GM19239 (cell line): ENCODE measurements around the gene UTS2R.
"Not testable (repeated sequence)": the region's sequence is repeated elsewhere in the genome, so short reads cannot be mapped to it uniquely, and the experiment has no call there.

Experiments
- DNase-seq: peaks from one replicate; pipeline ENCODE4 v3.0.0; 2011; ENCODE audit warnings: low spot score; ENCODE audit not compliant: insufficient read length
- FAIRE-seq: peaks from 2 replicates; lab custom pipeline; 2011; peaks lifted over from hg19 to GRCh38; lab: Jason Lieb, UNC

Gene UTS2R

DNA sequence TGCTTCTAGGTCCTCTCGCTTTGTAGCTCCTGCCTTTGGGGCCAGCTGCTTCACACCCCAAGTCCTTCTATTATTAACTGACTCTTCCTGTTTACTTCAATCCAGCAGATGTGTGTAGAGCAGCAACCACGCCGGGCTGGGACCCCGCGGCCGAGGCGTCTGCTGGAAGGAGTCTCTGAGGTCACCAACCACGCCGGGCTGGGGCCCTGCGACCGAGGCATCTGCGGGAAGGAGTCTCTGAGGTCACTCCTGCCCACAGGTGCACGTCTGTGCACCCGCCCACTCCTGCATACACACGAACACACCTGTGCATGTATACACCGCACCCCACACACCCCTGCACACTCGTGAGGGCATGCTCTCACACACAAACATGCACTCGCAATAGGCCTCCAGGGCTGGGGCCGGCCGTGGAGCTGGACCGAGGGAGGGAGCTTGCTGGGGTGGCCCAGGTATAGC lies 20.3 kb upstream of the UTS2R start:
- FAIRE-seq: peak; percentile 64
- DNase-seq: no peak

DNA sequence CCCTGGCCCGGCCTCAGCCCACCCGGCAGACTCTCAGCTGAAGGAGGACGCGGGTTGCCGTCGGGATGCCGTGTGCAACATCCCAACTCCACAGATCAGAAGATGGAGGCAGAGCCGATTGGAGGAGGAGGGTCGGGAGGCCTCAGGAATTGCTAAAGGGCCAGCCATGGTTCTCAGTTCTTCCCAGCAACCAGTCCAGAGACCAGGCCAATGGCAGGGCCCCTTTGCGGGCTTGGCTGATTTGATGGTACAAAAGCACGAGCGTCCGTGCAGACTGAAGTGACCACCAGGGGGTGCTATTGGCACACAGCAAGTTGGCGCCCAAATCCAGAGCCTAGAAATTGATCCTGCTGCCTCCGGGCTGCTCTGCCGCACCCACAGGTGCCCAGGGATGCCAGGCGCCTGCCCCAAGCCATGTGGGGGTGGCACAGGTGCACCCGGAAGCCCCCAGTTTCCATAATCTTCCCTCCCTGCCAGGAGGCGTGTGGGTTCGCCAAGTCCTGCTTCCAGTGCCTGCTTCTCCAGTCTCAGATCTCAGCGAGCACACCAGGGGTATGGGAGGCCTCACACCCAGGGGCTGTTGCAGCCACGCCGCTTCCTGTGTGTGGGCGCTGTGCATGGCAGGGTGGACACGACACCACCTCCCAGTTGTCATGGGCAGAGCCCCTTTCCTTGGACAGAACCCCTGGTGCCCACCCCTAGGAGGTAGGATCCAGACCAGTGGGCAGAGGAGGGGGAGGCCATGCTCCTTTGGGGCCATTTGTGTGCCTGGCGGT lies 19.7 kb upstream of the UTS2R start:
- peak; percentile 88 for FAIRE-seq
- peak; percentile 87 for DNase-seq

DNA sequence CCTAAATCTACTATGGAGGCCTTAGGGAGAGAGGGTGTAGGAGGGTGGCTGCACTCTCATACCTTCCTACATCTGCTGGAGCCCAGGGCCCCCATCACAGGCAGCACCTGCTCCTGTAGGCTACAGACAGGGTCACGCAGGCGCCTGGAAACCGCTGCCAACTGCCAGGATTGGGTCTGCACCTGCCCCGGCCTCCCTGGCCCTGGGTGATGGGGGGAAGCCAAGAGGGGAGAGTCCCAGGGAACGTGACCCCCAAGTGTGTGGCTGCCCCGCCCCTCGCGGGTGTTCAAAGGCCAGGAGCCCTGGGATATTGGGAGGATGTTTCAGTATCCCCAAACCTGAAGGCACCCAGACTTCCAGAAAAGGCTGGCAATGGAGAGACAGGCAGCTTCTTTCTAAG lies 18.1 kb upstream of the UTS2R start:
- no peak for DNase-seq
- no peak for FAIRE-seq

DNA sequence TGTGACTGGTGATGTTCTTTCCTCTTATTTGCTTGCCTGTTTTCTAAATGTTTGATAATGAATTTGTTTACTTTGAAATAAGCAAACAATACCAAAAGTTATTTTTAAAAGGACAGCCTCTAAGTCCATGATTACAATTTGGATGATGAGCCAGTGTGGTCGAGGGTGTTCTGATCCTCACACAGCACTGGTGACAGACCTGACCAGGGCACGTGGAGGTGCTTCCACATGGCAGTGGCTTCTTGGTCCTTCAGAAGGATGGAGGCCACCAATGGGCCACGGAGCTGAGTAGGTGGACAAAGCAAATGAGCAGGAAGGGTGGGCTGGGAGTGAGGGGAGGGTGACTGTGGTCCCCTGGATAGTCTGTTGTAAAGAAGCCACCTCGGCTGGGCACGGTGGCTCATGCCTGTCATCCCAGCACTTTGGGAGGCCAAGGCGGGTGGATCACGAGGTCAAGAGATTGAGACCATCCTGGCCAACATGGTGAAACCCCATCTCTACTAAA lies 16.7 kb upstream of the UTS2R start:
- FAIRE-seq: no peak

DNA sequence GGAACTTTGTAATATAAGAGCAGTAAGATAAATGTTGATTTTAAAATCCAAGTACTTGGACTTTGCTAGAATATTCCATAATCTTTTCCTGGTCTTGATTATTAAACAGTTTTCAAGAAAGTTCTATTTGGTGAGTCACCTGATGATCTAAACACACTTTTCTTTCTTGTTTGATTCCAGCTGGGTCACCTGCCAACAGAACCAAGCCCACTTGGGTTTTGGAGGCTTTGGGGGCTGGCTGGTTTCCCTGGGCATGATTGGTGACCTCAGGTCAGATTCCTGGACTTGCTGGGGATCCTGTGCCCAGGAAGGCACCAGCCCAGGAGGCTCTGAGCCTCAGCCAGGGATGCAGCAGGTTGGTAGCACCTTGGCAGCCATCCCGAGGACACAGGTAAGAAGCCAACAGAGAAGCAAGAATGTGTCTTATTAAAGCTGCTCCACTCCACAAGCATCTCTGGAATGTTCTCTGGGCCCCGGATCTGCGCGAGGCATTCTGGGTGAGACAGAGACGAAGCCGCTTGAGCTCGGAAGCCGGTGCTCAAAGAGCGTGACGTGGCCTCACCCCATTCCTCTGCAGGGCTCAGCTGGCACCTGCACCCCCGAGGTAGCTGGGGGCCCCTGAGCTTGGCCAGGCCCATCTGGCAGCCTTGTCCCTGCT lies 15.7 kb upstream of the UTS2R start:
- no peak for DNase-seq
- no peak for FAIRE-seq

More for the DNA sequence above, 16.7 kb upstream of the UTS2R start:
- no peak for DNase-seq

DNA sequence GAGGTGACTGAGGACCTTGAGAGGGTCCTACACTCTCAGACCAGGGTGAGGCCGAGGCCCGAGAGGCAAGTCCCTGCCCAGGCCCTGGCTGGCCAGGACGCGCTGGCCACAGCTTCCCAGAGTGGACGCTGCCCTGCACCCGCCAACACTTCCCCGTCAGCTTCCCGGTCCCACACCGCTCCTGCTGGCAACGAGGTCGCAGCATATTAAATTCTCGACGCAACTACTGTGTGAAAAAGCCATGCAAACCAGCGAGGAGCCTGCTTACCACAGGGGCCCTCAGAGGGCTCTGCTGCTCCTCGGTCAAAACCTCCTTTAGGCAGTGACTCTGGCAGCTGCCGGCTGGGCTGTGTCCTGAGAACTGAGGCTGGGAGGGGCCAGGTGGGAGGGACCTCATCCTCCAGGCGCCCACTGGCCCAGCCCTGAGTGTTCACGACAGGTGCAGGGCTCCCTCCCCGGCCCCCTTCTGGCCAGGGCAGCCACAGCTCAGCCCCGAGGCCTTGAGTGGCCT lies 14.7 kb upstream of the UTS2R start:
- no peak for FAIRE-seq
- no peak for DNase-seq

DNA sequence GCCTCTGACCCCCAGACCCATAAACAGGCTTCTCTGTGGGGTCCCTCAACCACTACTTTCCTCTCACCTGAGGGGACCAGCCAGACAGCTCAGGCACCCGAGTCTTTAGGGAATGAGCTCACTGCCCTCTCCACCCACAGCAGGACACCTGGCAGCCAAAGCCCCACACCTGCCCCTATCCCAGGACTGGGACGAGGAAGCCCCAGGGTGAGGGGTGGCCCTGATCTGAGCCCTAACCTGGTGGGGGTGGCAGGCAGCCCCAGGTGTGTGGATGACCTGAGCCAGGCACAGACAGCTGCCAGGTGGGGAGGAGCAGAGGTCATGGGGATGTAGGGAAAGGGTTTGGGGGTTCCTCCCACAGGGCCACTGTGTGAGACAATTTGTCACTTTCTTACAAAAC lies 14.2 kb upstream of the UTS2R start:
- FAIRE-seq (no peak), DNase-seq (no peak)

DNA sequence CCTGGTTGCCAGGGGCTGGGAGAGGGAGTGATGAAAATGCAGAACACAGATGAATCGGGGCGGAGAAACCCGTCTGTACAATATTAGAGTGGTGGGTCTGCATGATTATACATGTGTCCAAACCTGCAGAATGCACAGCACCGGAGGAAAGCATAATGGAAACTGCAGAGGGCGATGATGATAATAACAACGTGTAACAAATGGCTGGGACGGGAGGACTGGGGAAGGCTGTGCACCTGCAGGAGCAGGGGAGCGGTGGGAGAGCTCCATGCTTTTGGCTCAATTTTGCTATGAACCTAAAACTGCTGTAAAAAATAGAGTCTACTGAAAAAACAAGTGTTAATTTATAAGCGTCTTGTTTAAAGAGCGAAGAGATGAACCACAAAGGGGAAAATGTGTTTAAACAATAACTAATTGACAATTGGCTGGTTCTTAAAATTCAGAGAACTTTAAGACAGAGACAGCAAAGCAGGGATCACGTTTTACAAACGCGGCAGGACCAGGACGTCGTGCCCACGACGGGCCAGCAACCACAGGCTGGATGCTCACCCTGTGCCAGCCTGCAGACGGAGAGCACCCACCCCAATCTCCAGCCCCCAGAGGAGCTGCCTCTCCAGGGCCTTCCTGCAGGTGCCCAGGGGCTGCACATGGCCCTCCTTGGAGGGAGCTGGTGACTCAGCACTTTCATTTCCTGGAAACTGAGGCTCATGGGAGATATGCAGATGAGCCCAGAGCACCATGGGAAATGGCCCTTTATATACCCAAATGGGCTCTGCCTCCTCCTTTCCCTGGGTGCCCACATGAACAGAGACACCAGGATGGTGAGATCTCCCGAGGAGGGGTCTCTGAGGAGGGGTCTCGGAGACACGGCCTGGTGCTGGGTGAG lies 12.9 kb upstream of the UTS2R start, which contains the start of gene TEX19:
TEX19 (plus strand) TSS at position 783 of the 886 bp plus-strand sequence. CDS start 2,904 bp downstream, outside the sequence.
- DNase-seq: no peak
- FAIRE-seq: no peak

DNA sequence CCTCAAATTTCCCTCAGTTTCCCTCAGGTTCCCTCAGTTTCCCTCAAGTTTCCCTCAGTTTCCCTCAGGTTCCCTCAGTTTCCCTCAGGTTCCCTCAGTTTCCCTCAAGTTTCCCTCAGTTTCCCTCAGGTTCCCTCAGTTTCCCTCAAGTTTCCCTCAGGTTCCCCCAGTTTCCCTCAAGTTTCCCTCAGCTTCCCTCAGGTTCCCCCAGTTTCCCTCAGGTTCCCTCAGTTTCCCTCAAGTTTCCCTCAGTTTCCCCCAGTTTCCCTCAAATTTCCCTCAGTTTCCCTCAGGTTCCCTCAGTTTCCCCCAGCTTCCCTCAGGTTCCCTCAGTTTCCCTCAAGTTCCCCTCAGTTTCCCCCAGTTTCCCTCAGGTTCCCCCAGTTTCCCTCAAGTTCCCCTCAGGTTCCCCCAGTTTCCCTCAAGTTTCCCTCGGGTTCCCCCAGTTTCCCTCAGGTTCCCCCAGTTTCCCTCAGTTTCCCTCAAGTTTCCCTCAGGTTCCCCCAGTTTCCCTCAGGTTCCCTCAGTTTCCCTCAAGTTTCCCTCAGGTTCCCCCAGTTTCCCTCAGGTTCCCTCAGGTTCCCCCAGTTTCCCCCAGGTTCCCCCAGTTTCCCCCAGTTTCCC lies 12.0 kb upstream of the UTS2R start:
- DNase-seq, FAIRE-seq: not testable (repeated sequence)

DNA sequence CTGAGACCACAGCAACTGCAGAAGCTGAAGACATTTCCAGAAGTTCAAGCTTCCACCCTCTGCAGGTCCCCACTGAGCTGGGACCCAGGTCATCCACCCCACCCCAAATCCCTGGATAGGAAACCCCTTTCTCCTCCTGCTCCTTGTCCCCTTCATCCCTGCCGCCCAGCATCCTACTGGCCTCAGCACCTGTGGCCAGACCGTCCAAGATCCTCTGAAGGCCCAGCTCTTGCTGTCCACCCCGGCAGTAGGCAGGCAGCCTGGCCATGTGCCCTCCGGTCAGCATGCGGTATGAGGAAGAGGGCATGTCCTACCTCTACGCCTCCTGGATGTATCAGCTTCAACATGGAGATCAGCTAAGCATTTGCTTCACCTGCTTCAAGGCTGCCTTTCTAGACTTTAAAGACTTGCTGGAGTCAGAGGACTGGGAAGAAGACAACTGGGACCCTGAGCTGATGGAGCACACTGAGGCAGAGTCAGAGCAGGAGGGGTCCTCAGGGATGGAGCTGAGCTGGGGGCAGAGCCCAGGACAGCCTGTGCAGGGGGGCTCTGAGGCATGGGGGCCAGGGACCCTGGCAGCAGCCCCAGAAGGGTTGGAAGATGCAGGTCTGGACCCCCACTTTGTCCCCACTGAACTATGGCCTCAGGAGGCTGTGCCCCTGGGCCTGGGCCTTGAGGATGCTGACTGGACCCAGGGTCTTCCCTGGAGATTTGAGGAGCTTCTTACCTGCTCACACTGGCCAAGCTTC lies 9.5 kb upstream of the UTS2R start:
- FAIRE-seq: no peak
- no peak for DNase-seq

DNA sequence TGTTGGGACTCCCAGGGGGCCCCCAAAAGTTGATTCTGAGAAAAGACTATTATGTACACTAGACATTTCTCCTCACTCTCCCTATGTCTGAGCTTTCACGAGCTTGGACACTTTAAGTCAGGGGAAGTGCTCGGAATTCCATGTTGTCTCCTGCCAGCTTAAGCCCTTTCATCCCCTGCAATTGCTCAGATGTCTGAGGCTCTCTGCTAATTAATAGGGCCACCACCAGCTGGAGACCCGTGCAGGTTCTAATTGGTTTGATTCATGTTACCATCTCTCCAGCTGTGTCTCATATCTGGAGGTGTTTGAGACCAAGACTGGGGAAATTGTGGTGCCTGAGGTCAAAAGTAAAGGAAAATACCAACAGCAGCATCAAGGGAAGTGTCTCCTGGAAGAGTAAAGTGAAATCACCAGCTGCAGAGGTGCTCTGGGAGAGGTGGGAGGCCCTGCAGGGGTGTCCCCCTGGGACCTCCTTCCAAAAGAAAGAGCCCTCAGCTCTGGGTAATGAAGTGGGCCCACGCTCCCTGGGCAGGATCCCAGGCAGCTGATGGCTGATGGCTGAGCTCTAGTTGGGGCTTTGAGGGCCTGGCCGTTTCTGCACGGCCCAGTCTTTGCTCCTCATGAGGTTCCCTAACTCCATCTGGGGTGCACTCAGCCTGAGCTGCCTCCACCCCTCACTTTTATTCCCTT lies 5.8 kb upstream of the UTS2R start:
- DNase-seq (no peak), FAIRE-seq (no peak)

DNA sequence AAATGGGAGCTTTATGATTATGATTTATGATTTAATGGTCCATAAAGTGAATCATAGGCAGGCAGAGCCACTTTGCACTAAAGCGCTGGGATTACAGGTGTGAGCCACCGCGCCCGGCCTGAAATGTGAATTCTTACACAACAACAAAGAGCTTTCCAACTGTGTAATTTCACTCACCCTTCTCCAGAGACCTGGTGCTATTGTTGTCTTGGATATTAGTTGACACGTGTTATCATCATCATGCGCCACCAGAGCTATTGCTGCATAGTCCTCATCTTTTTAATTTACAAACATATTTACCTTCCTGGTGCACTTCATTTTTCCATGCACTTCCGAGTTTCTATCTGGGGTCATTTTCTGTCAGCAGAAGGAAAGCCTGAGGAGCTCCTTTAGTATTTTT lies 4.8 kb upstream of the UTS2R start:
- DNase-seq (no peak), FAIRE-seq (no peak)

DNA sequence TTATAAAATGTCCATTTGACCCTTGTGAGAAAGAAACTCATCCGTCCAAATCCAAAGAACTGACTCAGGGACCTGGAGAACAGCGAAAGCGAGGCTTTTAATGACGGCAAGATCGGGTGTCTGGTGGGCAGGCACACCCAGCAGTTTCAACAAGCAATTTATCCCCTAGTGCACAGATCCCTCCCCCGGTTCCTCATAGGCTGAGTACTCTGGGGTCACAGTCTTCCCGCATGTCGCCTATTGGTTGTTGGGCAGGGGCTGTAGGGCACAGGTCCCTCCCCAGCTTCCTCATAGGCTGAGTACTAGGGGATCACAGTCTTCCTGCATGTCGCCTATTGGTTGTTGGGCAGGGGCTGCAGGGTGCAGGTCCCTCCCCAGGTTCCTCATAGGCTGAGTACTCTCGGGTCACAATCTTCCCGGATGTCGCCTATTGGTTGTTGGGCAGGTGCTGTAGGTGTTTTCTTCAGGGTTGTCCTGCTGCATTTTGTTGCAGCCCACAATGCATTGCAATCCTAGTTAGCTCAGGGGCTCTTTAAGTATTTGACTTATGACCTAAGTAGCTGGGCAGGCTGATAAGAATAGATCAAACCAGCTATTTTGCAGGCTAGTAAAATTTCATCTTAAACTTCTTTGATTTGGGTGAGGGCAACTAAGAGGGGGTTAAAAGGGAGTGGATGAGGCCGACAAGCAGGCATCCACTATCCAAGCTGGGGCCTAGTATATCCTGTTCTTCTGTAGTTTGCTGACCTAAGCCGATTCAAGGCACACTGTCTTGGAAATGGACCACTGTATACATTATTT lies 3.6 kb upstream of the UTS2R start:
- FAIRE-seq (no peak), DNase-seq (no peak)

DNA sequence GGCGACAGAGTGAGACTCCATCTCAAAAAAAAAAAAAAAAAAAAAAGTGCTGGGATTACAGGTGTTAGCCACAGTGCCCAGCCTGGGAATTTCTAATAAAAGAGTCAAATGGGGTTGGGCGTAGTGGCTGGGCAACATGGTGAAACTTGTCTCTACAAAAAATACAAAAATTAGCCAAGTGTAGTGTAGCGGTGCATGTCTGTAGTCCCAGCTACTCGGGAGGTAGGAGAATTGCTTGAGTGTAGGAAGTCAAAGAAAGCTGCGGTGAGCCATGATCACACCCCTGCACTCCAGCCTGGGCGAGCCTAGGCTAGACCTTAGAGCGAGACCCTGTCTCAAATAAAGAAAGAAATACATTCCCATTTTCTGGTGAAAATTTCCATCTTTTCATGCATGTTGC lies 2.4 kb upstream of the UTS2R start:
- no peak for DNase-seq
- no peak for FAIRE-seq

DNA sequence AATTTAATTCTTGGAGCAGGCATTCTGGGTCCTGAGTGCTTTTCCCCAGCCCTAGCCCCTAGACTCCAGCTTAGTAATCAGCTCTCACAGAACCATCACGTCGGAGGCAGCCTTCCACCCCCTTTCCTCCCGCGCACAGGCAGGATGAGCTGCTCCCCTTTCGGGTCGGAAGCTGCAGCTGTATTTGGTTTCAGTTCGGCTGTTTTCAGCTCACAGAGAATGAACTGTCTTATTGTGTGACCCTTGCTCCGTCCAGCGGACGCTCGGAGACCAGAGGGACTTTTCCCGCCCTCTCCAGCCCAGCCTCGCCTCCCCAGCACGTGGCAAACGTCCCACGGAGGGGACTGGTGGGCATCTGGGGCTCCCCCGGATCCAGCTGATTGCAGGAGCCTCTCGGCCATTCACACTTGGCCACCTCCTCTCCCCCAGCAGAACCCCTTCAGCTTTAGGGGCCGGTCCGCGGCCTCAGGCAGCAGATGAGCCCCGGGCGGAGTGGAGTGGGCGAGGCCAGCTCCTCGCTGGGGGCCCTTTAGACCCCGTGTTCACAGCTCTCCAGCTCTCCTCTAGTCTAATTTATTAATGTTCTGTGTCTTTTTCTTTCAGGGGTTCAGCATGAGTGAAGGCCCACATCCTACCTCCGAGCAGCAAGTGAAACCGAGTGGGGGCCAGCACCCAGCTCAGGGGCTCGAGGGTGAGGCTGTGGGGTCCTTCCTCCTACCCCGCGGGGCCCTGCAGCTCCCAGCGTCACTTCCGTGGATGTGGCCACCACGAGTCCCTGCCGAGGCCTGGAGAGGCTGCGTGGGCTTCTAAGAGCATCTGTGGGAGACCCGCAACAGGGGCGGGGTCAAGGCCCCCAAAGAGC lies 863 bp upstream of the UTS2R start:
- peak; percentile 81 for DNase-seq
- FAIRE-seq: peak; percentile 98

DNA sequence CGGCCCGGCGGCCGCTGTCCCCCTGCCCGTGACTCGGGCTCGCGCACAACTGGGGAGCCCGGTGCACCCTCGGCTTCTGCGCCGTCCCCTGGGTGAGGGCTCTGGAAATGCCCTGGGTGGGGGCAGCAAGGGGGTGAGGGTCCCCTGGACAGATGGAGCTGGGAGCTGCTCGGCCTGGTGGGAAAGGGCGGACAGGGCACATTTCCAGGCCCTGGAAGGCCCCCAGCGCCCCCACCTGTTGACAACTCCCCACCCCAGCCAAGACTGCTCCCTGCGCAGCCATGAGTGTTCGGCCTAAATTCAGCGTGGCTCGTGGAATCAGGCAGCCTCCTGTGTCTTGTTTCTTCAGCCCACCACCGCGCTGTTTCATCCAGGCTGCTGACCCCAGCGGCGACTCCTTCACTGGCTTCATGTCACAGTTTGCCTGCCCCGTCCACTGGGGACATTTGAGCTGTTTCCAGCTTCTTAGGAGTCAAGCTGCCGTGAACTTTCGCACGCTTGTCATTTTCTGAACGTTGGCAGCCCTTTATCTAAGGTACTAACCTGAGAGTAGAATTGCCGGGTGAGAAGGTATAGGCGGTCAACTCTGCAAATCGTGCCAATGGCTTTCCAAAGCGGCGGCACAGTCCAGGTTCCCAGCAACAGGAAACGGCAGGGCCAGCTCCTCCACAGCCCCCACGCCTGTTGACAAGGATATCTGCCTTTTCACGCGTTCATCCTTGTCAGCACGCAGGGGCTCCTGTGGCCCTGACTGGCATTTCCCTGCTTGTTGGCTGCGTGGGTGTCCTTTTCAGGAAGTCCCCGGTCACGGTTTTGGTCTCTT lies 895 bp downstream of the UTS2R start:
- DNase-seq (no peak), FAIRE-seq (no peak)
